ENCODE measurements around the gene FBXL5.

FBXL5 gene

GRCh38 chr4:15652191-15652590 lies 3.0 kb downstream of the FBXL5 start:
- Histone ChIP-seq H3F3A (ENCODE audit: insufficient read depth, low read length) (no peaks in the 10 kb centered on the region), H3K4me3 (ENCODE audit: low read depth, low read length, poor library complexity, severe bottlenecking) (no peak overlapping the region), H3K27ac (ENCODE audit: low read depth, low read length, poor library complexity, severe bottlenecking) (peak overlapping the region; percentile 17), H3K4me2 (ENCODE audit: low read length) (peak overlapping the region; percentile 97), H4K20me1 (ENCODE audit: insufficient read depth, low read length) (no peaks in the 10 kb centered on the region), H3K27me3 (ENCODE audit: insufficient read depth, low read length) (no peaks in the 10 kb centered on the region), H3K79me2 (ENCODE audit: insufficient read depth, low read length) (peaks cover 63% of the 10 kb centered on the region), H3K9ac (ENCODE audit: low read length) (no peak overlapping the region; the same call in 1 of the 2 replicates), H2AFZ (ENCODE audit: low read length) (no peak overlapping the region), H3K9me2 (ENCODE audit: low read depth, low read length) (no peaks in the 10 kb centered on the region), H3K36me3 (ENCODE audit: insufficient read depth, low read length) (no peaks in the 10 kb centered on the region), H3K9me3 (ENCODE audit: low read length) (no peaks in the 10 kb centered on the region), H3K4me1 (ENCODE audit: insufficient read depth, low read length, severe bottlenecking) (peaks cover 56% of the 10 kb centered on the region)
- TF ChIP-seq CTCF (IDR thresholded peaks at IDR 0.05; ENCODE audit: low read length) (no peak), EZH2 (IDR thresholded peaks at IDR 0.05; ENCODE audit: borderline replicate concordance, low read length) (no peak)

GRCh38 chr4:15651676-15652075 lies 3.5 kb downstream of the FBXL5 start:
- Histone ChIP-seq H3F3A (ENCODE audit: insufficient read depth, low read length) (no peaks in the 10 kb centered on the region), H4K20me1 (ENCODE audit: insufficient read depth, low read length) (no peaks in the 10 kb centered on the region), H3K4me2 (ENCODE audit: low read length) (0 out of 2 replicates have a peak overlapping the region, but pooled peaks have one; percentile 1), H3K36me3 (ENCODE audit: insufficient read depth, low read length) (no peaks in the 10 kb centered on the region), H3K4me3 (ENCODE audit: low read depth, low read length, poor library complexity, severe bottlenecking) (no peak overlapping the region), H3K9ac (ENCODE audit: low read length) (no peak overlapping the region), H3K9me2 (ENCODE audit: low read depth, low read length) (no peaks in the 10 kb centered on the region), H3K79me2 (ENCODE audit: insufficient read depth, low read length) (peaks cover 63% of the 10 kb centered on the region), H2AFZ (ENCODE audit: low read length) (no peak overlapping the region), H3K27ac (ENCODE audit: low read depth, low read length, poor library complexity, severe bottlenecking) (no peak overlapping the region), H3K4me1 (ENCODE audit: insufficient read depth, low read length, severe bottlenecking) (peaks cover 56% of the 10 kb centered on the region), H3K27me3 (ENCODE audit: insufficient read depth, low read length) (no peaks in the 10 kb centered on the region), H3K9me3 (ENCODE audit: low read length) (no peaks in the 10 kb centered on the region)
- no peak for TF ChIP-seq EZH2 (IDR thresholded peaks at IDR 0.05; ENCODE audit: borderline replicate concordance, low read length)
- no peak for TF ChIP-seq CTCF (IDR thresholded peaks at IDR 0.05; ENCODE audit: low read length)

GRCh38 chr4:15649914-15650545 lies 5.1 kb downstream of the FBXL5 start:
- Histone ChIP-seq H3K4me1 (ENCODE audit: insufficient read depth, low read length, severe bottlenecking) (peaks cover 46% of the 10 kb centered on the region), H3K9me2 (ENCODE audit: low read depth, low read length) (no peaks in the 10 kb centered on the region), H3K9ac (ENCODE audit: low read length) (no peak overlapping the region; the same call in 1 of the 2 replicates), H3K27me3 (ENCODE audit: insufficient read depth, low read length) (no peaks in the 10 kb centered on the region), H3F3A (ENCODE audit: insufficient read depth, low read length) (no peaks in the 10 kb centered on the region), H3K36me3 (ENCODE audit: insufficient read depth, low read length) (no peaks in the 10 kb centered on the region), H2AFZ (ENCODE audit: low read length) (no peak overlapping the region), H3K79me2 (ENCODE audit: insufficient read depth, low read length) (peaks cover 70% of the 10 kb centered on the region), H3K9me3 (ENCODE audit: low read length) (no peaks in the 10 kb centered on the region), H4K20me1 (ENCODE audit: insufficient read depth, low read length) (no peaks in the 10 kb centered on the region), H3K27ac (ENCODE audit: low read depth, low read length, poor library complexity, severe bottlenecking) (no peak overlapping the region), H3K4me3 (ENCODE audit: low read depth, low read length, poor library complexity, severe bottlenecking) (no peak overlapping the region), H3K4me2 (ENCODE audit: low read length) (peak overlapping the region; percentile 52)
- TF ChIP-seq EZH2 (IDR thresholded peaks at IDR 0.05; ENCODE audit: borderline replicate concordance, low read length) (no peak), CTCF (IDR thresholded peaks at IDR 0.05; ENCODE audit: low read length) (peak; percentile 67)

All from OCI-LY1 (cell line).